H1 (cell line): ENCODE results near the gene EPS8L1. TPM values are rescaled to one million over a fixed set of nuclear protein-coding genes. Genes with fewer than 3 reads are reported as not detected.

Experiments used
- BACH1 ChIP-seq: IDR thresholded peaks from 2 replicates; pipeline ENCODE4 v1.6.1; 2012; ENCODE audit warnings: low read length, improper control_type of control experiment
- GABPA ChIP-seq: IDR thresholded peaks from 2 replicates; pipeline ENCODE4 v1.6.1; 2011; ENCODE audit warnings: mild to moderate bottlenecking, low read length, moderate library complexity, borderline replicate concordance; ENCODE audit not compliant: insufficient read depth
- polyA plus RNA-seq, 7 experiments: library from polyadenylated mRNA; depleted of rRNA in 3 of 7; stranded (reverse) in 5 of 7; unstranded in 2 of 7; fragments of >200 nt in 5 of 7; fragments of 200-250 nt in 2 of 7; gene quantifications; 1 replicate in 5 of 7; 2 replicates in 1 of 7; 4 replicates in 1 of 7; pipeline versions ENCODE4 v1.2.1 to v1.2.3, GENCODE V29; 2011 to 2013; ENCODE audit warnings: missing spikeins in 2 of 7, mixed read lengths in 2 of 7
- total RNA-seq: library from RNA; stranded (reverse); fragmentation: NEBNext Ultra II Directional; extraction: Animal tissue kit (Norgen Biotek cat#: 25700); gene quantifications from 2 replicates; pipeline ENCODE4 v1.2.1, GENCODE V29; 2021

The EPS8L1 gene
- total and polyA plus RNA-seq, 2 of the 8 experiments (the other 6 are each of a cell fraction or from before 2014, with no cell fraction given) = 19.8 to 30.2 TPM

GRCh38 chr19:55070466-55071128 is 5.1 kb upstream of the EPS8L1 start (continued):
- no peak for TF ChIP-seq BACH1
- no peak for TF ChIP-seq GABPA
